GM21786 (cell line): Measurements from ENCODE around the gene C5orf24.

Experiments
- ATAC-seq: cut with Tn5 transposase; IDR thresholded peaks from one replicate; pipeline ENCODE4 v1.9.1; 2021; ENCODE audit not compliant: unreplicated experiment

Gene C5orf24

GRCh38 chr5:134905246-134905996 is 59.7 kb downstream of the C5orf24 start:
- ATAC-seq: peak; percentile 18

DNA sequence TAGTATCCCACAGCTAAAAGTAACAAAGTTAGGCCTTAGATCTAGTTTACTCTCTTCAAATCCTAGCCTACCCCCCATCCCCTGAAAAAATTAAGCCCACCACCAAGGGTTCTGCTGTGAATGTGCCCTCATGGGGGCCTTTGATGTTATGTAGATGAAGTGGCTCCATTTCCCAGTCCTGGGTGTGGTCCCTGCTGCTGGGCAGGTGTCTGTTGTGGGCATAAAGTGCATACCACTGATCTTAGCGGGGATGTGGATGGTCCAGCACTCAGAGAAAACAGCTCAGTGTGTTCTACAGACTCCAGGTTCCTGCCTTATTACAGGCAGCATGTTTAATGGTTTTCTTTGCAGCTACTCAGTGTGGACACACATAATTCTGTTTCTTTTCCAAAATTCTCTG is 61.0 kb downstream of the C5orf24 start:
- ATAC-seq: no peak
